ENCODE results near the gene MPRIP.

The MPRIP gene

GRCh38 chr17:17111401-17112393 is 69.4 kb downstream of the MPRIP start:
- no peak for DNase-seq

GRCh38 chr17:17112628-17113200 is 70.5 kb downstream of the MPRIP start:
- DNase-seq = no peak

- no peak for DNase-seq
Observed at GRCh38 chr17:17114592-17115225, 72.5 kb downstream of the MPRIP start.

- DNase-seq = no peak
Observed at GRCh38 chr17:17115620-17116019, 73.4 kb downstream of the MPRIP start.

GRCh38 chr17:17116406-17116805 is 74.1 kb downstream of the MPRIP start:
- no peak for DNase-seq

- no peak for DNase-seq
Observed at GRCh38 chr17:17117923-17118322, 75.7 kb downstream of the MPRIP start.

GRCh38 chr17:17118399-17118798 is 76.1 kb downstream of the MPRIP start:
- DNase-seq = no peak

- DNase-seq = no peak
Observed at GRCh38 chr17:17119106-17119505, 76.8 kb downstream of the MPRIP start.

GRCh38 chr17:17119533-17119932 is 77.3 kb downstream of the MPRIP start:
- no peak for DNase-seq

GRCh38 chr17:17120294-17120693 is 78.0 kb downstream of the MPRIP start:
- no peak for DNase-seq

- no peak for DNase-seq
Observed at GRCh38 chr17:17120701-17121100, 78.4 kb downstream of the MPRIP start.

GRCh38 chr17:17121162-17121561 is 78.9 kb downstream of the MPRIP start:
- DNase-seq = no peak

GRCh38 chr17:17122781-17123483 is 80.7 kb downstream of the MPRIP start:
- no peak for DNase-seq

GRCh38 chr17:17124341-17124740 is 82.1 kb downstream of the MPRIP start:
- no peak for DNase-seq

GRCh38 chr17:17125136-17126084 is 83.2 kb downstream of the MPRIP start:
- no peak for DNase-seq

- DNase-seq = no peak
Observed at GRCh38 chr17:17126131-17127110, 84.2 kb downstream of the MPRIP start.

GRCh38 chr17:17127156-17127555 is 84.9 kb downstream of the MPRIP start:
- no peak for DNase-seq

GRCh38 chr17:17127730-17128291 is 85.6 kb downstream of the MPRIP start:
- no peak for DNase-seq

GRCh38 chr17:17128476-17129075 is 86.3 kb downstream of the MPRIP start:
- no peak for DNase-seq

GRCh38 chr17:17129466-17129865 is 87.2 kb downstream of the MPRIP start:
- no peak for DNase-seq
